ENCODE results near the gene PTCH1. TPM values are rescaled to one million over a fixed set of nuclear protein-coding genes. Genes with fewer than 3 reads are reported as not detected.

PTCH1 gene
- total and polyA plus RNA-seq, 10 of the 15 experiments (the other 5 are each of a cell fraction or from before 2014, with no cell fraction given): 0.16 to 6.1 (median 2.6) TPM

- TF ChIP-seq TBL1XR1 (IDR thresholded peaks at IDR 0.05; ENCODE audit: low read depth, low read length) (no peak), EED (IDR thresholded peaks at IDR 0.05; ENCODE audit: low read depth) (no peak), CUX1 (IDR thresholded peaks at IDR 0.05; ENCODE audit: insufficient replicate concordance, low read depth, low read length) (no peak), SPI1 (IDR thresholded peaks at IDR 0.05; ENCODE audit: borderline replicate concordance, insufficient read depth, low read depth, low read length) (no peak)
Measured at GRCh38 chr9:95452176-95452575, 64.6 kb downstream of the PTCH1 start (continued).

GRCh38 chr9:95451065-95451426 lies 65.7 kb downstream of the PTCH1 start:
- in situ Hi-C loops (cut with MboI) (no loop called here), intact Hi-C loops (cut with micrococcal nuclease; ENCODE audit: unreplicated experiment) (no loop called here)
- WGBS (ENCODE audit: insufficient coverage, insufficient replicate concordance, low lambda C conversion rate, missing lambda C conversion rate): 96% methylated on average over 2 of the region's 2 CpGs
- Histone ChIP-seq H3K4me3 (no peak overlapping the region), H3K4me2 (ENCODE audit: control insufficient read depth, insufficient read depth) (no peak overlapping the region), H3K36me3 (ENCODE audit: control insufficient read depth in 2 of 2, insufficient read depth in 2 of 2, low read length in 1 of 2) (peaks cover 0 to 18% of the 10 kb centered on the region in 2 experiments; a peak in 2 of 4 replicates), H2AFZ (ENCODE audit: control insufficient read depth, low read depth, low read length) (no peak overlapping the region), H4K20me1 (ENCODE audit: control insufficient read depth, insufficient read depth) (no peaks in the 10 kb centered on the region), H3K4me1 (ENCODE audit: control insufficient read depth, insufficient read depth, low read length) (peaks cover 7% of the 10 kb centered on the region), H3K27me3 (replicated peaks in 1 of 2; ENCODE audit: control insufficient read depth in 2 of 2, insufficient read depth in 2 of 2, low read length in 1 of 2) (no peaks in the 10 kb centered on the region), H3K79me2 (ENCODE audit: control insufficient read depth, insufficient read depth, low read length) (no peaks in the 10 kb centered on the region), H3K9ac (ENCODE audit: control insufficient read depth, insufficient read depth, low read length) (no peak overlapping the region), H3K9me3 (replicated peaks; ENCODE audit: control insufficient read depth, insufficient read depth, low read length) (no peaks in the 10 kb centered on the region; the same call in 2 of the 3 replicates), H3K27ac (ENCODE audit: control insufficient read depth, insufficient read depth) (no peak overlapping the region)
- FAIRE-seq (no peak), ATAC-seq (no peak), DNase-seq (ENCODE audit: low read depth, low spot score) (no peak)
- no TSS peak for BruUV-seq (replicated peaks)
- ChIA-PET SMC1A (ENCODE audit: uncharacterized antibody, unreplicated experiment) (no interaction called here), RAD21 (ENCODE audit: unreplicated experiment) (no interaction called here), POLR2A (no interaction called here), CTCF (no interaction called here)
- TF ChIP-seq SREBF2 (IDR thresholded peaks at IDR 0.05; ENCODE audit: low read length) (no peak), NRF1 (conservative IDR thresholded peaks at IDR 0.05; ENCODE audit: low read depth, low read length) (no peak), SUZ12 (IDR thresholded peaks at IDR 0.05; ENCODE audit: unreplicated experiment) (no peak), PKNOX1 (IDR thresholded peaks at IDR 0.05) (no peak), ZNF24 (IDR thresholded peaks at IDR 0.05) (no peak), CEBPB (IDR thresholded peaks at IDR 0.05; ENCODE audit: borderline replicate concordance in 1 of 2, low read depth in 2 of 2, low read length in 2 of 2) (no peak), BMI1 (IDR thresholded peaks at IDR 0.05; ENCODE audit: borderline replicate concordance) (no peak), BCL3 (IDR thresholded peaks at IDR 0.05; ENCODE audit: borderline replicate concordance, insufficient read depth, low read depth, low read length, poor library complexity, severe bottlenecking) (no peak), RAD51 (IDR thresholded peaks at IDR 0.05) (no peak), CHD4 (IDR thresholded peaks at IDR 0.05) (no peak), USF1 (IDR thresholded peaks at IDR 0.05; ENCODE audit: borderline replicate concordance, extremely low read length, insufficient read depth, low read depth, low read length) (no peak), BACH1 (IDR thresholded peaks at IDR 0.05; ENCODE audit: borderline replicate concordance) (no peak)

All from GM12878 (cell line).